Endothelial cell (in vitro differentiated cells): ENCODE measurements around the gene TMOD1. TPM values are rescaled to one million over a fixed set of nuclear protein-coding genes. Genes with fewer than 3 reads are reported as not detected.

ENCODE experiments used
- DNase-seq: peaks from one replicate; pipeline ENCODE4 v3.0.0; 2021; ENCODE audit warnings: low spot score
- H3K27ac Mint-ChIP-seq: one replicate; pipeline ENCODE4 v1.8.0; 2021; ENCODE audit warnings: mixed read lengths, inconsistent platforms; ENCODE audit not compliant: unreplicated experiment
- H3K27me3 Mint-ChIP-seq: one replicate; pipeline ENCODE4 v1.8.0; 2021; ENCODE audit warnings: mild to moderate bottlenecking, moderate library complexity, mixed read lengths, inconsistent platforms; ENCODE audit not compliant: unreplicated experiment
- H3K36me3 Mint-ChIP-seq: one replicate; pipeline ENCODE4 v1.8.0; 2021; ENCODE audit warnings: mild to moderate bottlenecking, low read depth, mixed read lengths, inconsistent platforms; ENCODE audit not compliant: unreplicated experiment
- H3K4me1 Mint-ChIP-seq: one replicate; pipeline ENCODE4 v1.8.0; 2021; ENCODE audit warnings: mild to moderate bottlenecking, mixed read lengths, inconsistent platforms; ENCODE audit not compliant: unreplicated experiment
- H3K4me3 Mint-ChIP-seq: one replicate; pipeline ENCODE4 v1.8.0; 2021; ENCODE audit warnings: mild to moderate bottlenecking, mixed read lengths, inconsistent platforms; ENCODE audit not compliant: unreplicated experiment
- H3K9me3 Mint-ChIP-seq: one replicate; pipeline ENCODE4 v1.8.0; 2021; ENCODE audit warnings: mixed read lengths, inconsistent platforms; ENCODE audit not compliant: unreplicated experiment
- total RNA-seq: library from RNA; stranded (reverse); fragmentation: NEBNext Ultra II Directional; extraction: Animal tissue kit (Norgen Biotek cat#: 25700); gene quantifications from one replicate; pipeline ENCODE4 v1.2.1, GENCODE V29; 2021; ENCODE audit not compliant: unreplicated experiment
- TF ChIP-seq, protein P1 (sequence below): fragments of 200-600 bp; sonication (generic); IDR thresholded peaks from one replicate; pipeline ENCODE4 v1.5.0; 2021; ENCODE audit warnings: antibody characterized with exemption; ENCODE audit not compliant: unreplicated experiment

The TMOD1 gene
- total RNA-seq, 1 donor from 2014 or later = 0.41 TPM

DNA sequence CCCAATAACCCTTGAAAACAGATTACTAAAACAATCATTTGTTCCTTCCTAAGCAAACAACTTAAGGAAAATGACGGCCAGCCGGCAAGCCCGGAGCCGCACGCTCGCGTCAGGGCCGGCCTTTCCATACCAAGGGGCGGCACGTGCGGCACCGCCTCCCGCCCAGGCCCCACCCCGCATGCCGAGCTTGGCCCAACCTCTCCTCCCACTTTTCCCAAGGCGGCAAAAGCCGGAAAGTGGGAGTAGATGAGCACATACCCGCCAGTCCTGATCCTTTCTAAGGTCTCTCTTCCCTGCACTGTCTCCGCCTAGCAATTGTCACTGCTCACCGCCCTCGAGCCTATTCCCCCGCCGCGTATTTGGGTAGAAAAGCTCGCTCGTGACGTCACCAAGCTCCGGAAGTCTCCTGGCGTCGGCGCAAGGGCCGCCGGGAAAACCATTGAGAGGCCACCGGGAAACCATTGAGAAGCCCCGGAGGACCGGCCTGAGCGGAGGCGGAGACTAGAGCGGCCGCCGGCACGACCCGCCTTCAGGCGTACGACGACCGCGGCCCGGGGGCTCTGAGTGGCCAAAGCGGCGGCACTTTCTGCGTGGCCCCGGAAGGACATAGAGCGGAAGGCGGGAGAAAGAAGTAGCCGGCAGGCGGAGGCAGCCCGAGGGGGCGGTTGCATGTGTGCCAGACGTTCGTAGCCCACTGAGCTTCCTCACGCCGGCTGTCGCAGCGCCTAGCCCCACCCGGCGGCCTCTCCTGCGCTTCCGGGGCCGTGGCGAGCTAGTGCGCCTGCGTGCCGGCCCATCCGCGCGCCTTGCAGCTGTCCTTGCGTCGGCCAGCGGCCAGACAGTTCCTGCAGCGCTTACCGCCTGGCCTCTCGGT, 131.8 kb downstream of the TMOD1 start, which contains the start of the genes NCBP1 and TSTD2:
Gene NCBP1, plus strand, starts transcription at position 837 of the 874 bp plus-strand sequence. CDS start 61 bp downstream, outside the sequence.
Gene TSTD2, minus strand, starts transcription at position 384 of the 874 bp plus-strand sequence. CDS start 5,806 bp downstream, outside the sequence.
- Mint-ChIP-seq H3K4me1 (peaks cover 33% of the 10 kb centered on the region), H3K9me3 (no peaks in the 10 kb centered on the region), H3K4me3 (peak within 1 kb of the TSS; percentile 97), H3K36me3 (peaks cover 4% of the 10 kb centered on the region), H3K27me3 (peaks cover 9% of the 10 kb centered on the region), H3K27ac (peak within 1 kb of the TSS; percentile 100)
- TF ChIP-seq, protein P1, sequence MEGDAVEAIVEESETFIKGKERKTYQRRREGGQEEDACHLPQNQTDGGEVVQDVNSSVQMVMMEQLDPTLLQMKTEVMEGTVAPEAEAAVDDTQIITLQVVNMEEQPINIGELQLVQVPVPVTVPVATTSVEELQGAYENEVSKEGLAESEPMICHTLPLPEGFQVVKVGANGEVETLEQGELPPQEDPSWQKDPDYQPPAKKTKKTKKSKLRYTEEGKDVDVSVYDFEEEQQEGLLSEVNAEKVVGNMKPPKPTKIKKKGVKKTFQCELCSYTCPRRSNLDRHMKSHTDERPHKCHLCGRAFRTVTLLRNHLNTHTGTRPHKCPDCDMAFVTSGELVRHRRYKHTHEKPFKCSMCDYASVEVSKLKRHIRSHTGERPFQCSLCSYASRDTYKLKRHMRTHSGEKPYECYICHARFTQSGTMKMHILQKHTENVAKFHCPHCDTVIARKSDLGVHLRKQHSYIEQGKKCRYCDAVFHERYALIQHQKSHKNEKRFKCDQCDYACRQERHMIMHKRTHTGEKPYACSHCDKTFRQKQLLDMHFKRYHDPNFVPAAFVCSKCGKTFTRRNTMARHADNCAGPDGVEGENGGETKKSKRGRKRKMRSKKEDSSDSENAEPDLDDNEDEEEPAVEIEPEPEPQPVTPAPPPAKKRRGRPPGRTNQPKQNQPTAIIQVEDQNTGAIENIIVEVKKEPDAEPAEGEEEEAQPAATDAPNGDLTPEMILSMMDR = no peak
- DNase-seq = peak; percentile 90

DNA sequence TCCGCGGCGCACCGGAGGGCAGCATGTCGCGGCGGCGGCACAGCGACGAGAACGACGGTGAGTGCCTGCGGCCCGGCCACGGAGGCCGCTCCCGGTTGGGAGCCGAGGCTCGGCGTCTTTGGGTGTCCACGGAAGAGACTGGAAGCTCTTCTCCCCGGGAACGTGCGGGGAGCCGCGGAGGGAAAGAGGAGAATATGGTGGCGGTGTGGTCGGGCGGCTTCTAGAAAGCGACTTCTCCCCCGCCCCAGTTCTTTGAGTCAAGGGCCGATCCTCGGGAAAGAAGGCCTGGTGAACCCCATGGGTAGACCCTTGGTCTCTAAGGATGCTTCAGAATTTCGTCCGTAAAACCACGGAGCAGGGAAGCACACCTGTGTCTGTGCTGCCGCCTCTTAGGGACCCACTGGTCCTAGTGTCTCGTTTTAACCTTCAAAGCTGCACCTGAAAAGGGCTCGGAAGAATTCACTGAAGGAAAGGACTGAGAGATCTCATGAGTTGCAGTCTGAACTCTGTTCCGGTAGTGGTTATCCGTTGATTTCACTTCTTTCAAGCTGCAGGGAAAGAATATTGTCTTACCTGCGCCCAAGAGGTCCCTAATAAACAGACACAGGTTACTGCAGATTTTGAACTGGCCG, 132.5 kb downstream of the TMOD1 start:
- H3K36me3 Mint-ChIP-seq = peaks cover 4% of the 10 kb centered on the region
- DNase-seq = no peak
- peaks cover 33% of the 10 kb centered on the region for H3K4me1 Mint-ChIP-seq
- no peaks in the 10 kb centered on the region for H3K9me3 Mint-ChIP-seq
- peak overlapping the region; percentile 97 for H3K4me3 Mint-ChIP-seq
- peaks cover 9% of the 10 kb centered on the region for H3K27me3 Mint-ChIP-seq
- TF ChIP-seq, protein P1 = no peak
- peak overlapping the region; percentile 100 for H3K27ac Mint-ChIP-seq

DNA sequence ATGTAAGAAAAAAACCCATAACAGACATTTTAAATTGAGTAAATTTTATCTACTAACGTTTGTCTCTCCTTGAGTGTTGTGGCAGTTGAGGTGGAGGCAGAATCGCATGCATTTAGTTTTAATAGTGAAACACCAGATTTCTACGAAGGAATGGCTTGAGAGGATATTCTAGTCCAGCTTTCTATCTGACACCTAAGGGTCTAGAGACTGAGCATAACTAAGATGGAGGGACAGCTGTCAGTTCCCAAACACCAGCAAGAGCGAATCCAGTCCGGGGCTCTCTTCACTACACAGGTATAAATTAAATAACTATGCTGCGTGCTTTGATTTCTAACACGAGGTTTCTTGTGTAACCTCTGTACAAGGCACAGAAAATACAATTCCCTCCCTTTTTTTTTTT, 133.6 kb downstream of the TMOD1 start:
- Mint-ChIP-seq H3K9me3 (no peaks in the 10 kb centered on the region), H3K27me3 (peaks cover 8% of the 10 kb centered on the region), H3K27ac (peak overlapping the region; percentile 68), H3K4me3 (peak overlapping the region; percentile 97), H3K36me3 (peaks cover 4% of the 10 kb centered on the region), H3K4me1 (peaks cover 33% of the 10 kb centered on the region)
- DNase-seq = no peak
- TF ChIP-seq, protein P1 = no peak

DNA sequence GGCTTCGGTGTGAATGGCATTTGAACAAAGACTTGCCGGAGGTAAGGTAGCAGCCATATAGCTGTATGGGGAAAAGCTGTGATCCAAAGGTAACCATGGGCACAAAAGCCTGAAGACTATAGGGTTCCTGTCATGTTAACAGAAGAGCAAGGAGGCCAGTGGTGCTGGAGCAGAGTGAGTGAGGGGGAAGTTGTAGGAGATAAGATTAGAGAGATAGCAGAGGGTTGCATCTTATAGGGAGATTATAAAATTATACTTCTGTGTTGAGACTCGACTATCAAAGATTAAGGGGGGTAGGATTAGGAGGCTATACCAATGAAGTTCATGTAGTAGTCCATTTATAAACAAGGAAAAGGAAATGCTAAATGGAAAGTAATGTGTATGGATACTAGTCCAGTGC, 135.4 kb downstream of the TMOD1 start:
- DNase-seq = no peak
- Mint-ChIP-seq H3K4me3 (no peak overlapping the region), H3K27ac (peak overlapping the region; percentile 33), H3K4me1 (peaks cover 29% of the 10 kb centered on the region), H3K36me3 (peaks cover 4% of the 10 kb centered on the region), H3K27me3 (peaks cover 8% of the 10 kb centered on the region), H3K9me3 (no peaks in the 10 kb centered on the region)
- TF ChIP-seq, protein P1 = no peak

DNA sequence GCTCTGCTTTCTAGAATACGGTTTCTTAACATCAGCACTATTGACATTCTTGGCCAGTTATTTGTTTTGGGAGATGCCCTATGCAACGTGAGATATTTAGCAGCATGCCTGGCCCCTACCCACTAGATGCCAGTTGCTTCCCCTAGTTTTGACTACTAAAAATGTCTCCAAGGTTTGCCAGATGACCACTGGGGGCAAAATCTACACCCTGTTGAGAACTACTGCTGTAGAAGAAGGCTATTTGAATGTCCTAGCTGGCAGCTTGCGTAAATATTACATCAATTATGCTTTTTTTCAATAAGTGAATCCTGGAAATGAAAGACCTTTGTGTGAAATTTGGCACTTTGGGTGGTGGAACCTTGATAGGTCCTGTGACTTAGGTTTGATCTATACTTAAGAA, 137.2 kb downstream of the TMOD1 start:
- no peak for DNase-seq
- H3K9me3 Mint-ChIP-seq = no peaks in the 10 kb centered on the region
- H3K4me1 Mint-ChIP-seq = peaks cover 24% of the 10 kb centered on the region
- H3K27me3 Mint-ChIP-seq = no peaks in the 10 kb centered on the region
- H3K4me3 Mint-ChIP-seq = no peak overlapping the region
- no peak overlapping the region for H3K27ac Mint-ChIP-seq
- H3K36me3 Mint-ChIP-seq = peaks cover 3% of the 10 kb centered on the region
- TF ChIP-seq, protein P1 = no peak
